Esophagus (tissue), 2 donors: ENCODE results near the gene MYADML2. TPM values are rescaled to one million over a fixed set of nuclear protein-coding genes. Genes with fewer than 3 reads are reported as not detected.

Experiments used
- H3K27ac ChIP-seq, 2 donors: one replicate each; pipeline ENCODE4 v1.5.1; 2013; ENCODE audit warnings: low read depth in 2 of 2, mild to moderate bottlenecking in 2 of 2, inconsistent platforms in 1 of 2, low read length in 1 of 2, moderate library complexity in 1 of 2
- H3K27me3 ChIP-seq, 2 donors: one replicate each; pipeline ENCODE4 v1.6.1; 2013; ENCODE audit warnings: low read length in 2 of 2, control low read depth in 1 of 2, mild to moderate bottlenecking in 1 of 2; ENCODE audit not compliant: insufficient read depth in 2 of 2, control insufficient read depth in 1 of 2
- H3K36me3 ChIP-seq, 2 donors: one replicate each; pipeline ENCODE4 v1.6.1; 2013; ENCODE audit warnings: low read length in 1 of 2; ENCODE audit not compliant: control insufficient read depth in 2 of 2, insufficient read depth in 2 of 2
- H3K4me1 ChIP-seq, 2 donors: one replicate each; pipeline ENCODE4 v1.6.1; 2013; ENCODE audit warnings: low read length in 1 of 2; ENCODE audit not compliant: control insufficient read depth in 2 of 2, insufficient read depth in 2 of 2
- H3K4me3 ChIP-seq, 2 donors: one replicate each; pipeline ENCODE4 v1.5.1; 2013; ENCODE audit warnings: low read length in 2 of 2, mild to moderate bottlenecking in 2 of 2, low read depth in 1 of 2, moderate library complexity in 1 of 2
- H3K9me3 ChIP-seq, 2 donors: one replicate each; pipeline ENCODE4 v1.6.1; 2013; ENCODE audit warnings: mild to moderate bottlenecking in 2 of 2, low read depth in 1 of 2, low read length in 1 of 2, moderate library complexity in 1 of 2; ENCODE audit not compliant: control insufficient read depth in 2 of 2, insufficient read depth in 1 of 2
- WGBS, 2 donors: extraction: QIAGEN DNeasy Blood & Tissue Kit; methylation state at CpG; one replicate each; pipeline ENCODE4 v1.1.7; 2013; 5-methylcytosine and 5-hydroxymethylcytosine counted together
- polyA plus RNA-seq, 2 donors: library from polyadenylated mRNA; stranded (reverse); fragments of 200-250 nt; gene quantifications; one replicate each; pipeline ENCODE4 v1.2.3, GENCODE V29; 2013
- donor health status: healthy with polysubstance abuse.
- donor health status: Bipolar disorder and iron deficiency.

Gene MYADML2
- polyA plus RNA-seq, 2 donors = not detected

DNA sequence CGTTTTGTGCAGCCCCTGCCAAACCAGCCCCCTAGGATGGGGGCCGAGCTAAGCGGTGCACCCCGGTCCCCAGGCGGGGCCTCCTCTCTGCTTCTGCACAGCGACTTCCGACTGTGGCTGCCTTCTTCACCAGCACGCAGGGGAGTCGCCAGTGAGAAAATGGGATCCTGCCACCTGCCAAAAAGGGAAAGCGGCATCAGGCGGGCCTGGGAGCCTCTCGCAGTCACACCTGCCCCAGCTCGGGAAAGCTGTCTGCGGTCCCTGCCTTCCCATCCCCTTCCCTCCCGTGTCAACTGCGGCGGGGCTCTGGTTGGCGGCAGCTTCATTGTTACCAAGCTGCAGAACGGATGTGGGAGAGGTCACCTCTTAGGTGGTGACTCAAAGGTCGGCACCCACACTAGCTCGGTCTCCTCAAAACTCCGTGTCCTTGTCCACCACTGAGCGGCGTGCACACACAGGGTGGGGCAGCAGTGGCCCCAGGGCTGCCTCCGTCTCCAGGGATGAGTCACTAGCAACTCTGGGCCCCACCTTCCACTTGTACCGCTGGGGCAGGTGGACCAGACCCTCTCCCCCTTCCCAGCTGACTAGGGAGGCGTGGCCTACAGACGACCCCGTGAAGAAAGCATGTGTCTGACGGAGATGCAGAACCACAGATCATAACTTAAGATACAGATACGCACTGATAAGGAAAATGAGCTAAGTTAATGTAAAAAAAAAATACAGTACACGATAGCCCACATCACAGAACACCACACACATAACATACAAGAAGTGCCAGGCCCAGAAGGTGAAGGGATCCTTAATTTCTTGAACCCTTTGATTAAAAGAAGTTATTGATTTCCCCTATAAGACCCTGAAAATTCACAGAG, 34.4 kb downstream of the MYADML2 start:
- Histone ChIP-seq H3K4me1 (peaks cover 9 to 24% of the 10 kb centered on the region in 2 donors), H3K27me3 (no peaks in the 10 kb centered on the region), H3K4me3 (no peak overlapping the region), H3K27ac (peak overlapping the region; percentile 60 to 84), H3K36me3 (peaks cover 0 to 56% of the 10 kb centered on the region in 2 donors), H3K9me3 (no peaks in the 10 kb centered on the region)
- WGBS, 2 donors = 78 to 83% methylated on average over 32 of the region's 32 CpGs

DNA sequence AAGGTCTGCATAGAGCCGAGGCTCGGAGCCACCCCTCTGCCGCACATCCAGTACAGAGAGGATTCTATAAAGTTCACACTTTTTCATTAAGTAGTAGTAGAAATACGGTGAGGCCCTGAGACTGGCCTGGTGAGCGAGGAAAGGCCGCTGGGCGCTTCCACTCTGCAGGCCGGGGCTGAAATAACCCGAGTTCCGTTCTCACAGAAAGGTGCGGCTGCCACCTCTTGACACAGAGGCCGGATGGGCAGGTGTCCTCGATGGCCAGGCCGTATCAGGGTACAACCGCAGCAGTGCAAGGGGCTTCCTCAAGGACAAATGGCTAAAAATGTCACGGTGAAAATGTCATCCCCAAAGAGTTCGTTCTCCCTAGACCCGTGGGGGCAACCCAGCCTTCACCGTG, 35.1 kb downstream of the MYADML2 start:
- Histone ChIP-seq H3K9me3 (no peaks in the 10 kb centered on the region), H3K4me1 (peaks cover 9 to 24% of the 10 kb centered on the region in 2 donors), H3K27ac (peak overlapping the region; percentile 60 to 84), H3K4me3 (no peak overlapping the region), H3K36me3 (peaks cover 3 to 62% of the 10 kb centered on the region in 2 donors), H3K27me3 (no peaks in the 10 kb centered on the region)
- WGBS, 2 donors = 78 to 82% methylated on average over 19 of the region's 19 CpGs

DNA sequence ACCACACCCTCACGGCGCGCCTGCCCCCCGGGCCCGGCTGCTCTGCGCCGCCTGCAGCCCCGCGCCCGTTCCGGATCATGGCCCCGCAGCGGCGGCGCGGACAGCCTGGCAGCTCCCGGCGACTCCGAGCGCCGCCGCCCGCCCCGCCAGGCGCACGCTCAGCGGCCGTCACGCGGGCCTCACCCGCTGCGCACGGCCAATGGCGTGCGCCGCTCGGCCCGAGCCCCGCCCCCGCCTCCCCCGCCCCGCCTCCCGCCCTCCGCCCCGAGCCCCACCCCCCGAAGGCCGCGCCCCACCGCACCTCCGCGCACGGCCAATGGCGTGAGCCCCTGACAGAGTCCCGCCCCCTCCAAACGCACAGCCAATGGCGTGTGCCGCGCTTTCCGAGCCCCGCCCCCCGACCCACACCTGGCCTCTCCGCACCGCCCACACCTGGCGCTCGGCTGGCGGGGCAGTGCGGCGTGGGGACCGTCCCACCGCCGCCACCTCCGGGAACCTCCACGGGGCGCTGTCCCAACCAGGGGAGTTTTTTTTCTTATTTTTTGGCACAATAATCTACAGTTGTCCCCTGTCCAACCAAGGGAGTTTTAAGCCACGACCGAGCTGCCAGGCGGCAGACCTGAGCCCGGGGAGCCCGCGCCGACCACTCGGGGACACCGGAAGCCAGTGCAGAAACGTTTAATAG, 35.6 kb downstream of the MYADML2 start, which contains the start of gene PCYT2:
Gene PCYT2, minus strand, starts transcription at position 123 of the 685 bp plus-strand sequence. Its CDS starts 44 bp downstream, at position 79.
- Histone ChIP-seq H3K36me3 (peaks cover 3 to 67% of the 10 kb centered on the region in 2 donors), H3K27me3 (no peaks in the 10 kb centered on the region), H3K4me1 (peaks cover 9 to 21% of the 10 kb centered on the region in 2 donors), H3K4me3 (peak within 1 kb of the TSS; percentile 70 to 72), H3K27ac (peak within 1 kb of the TSS; percentile 65 to 84), H3K9me3 (no peaks in the 10 kb centered on the region)
- WGBS, 2 donors = 4 to 8% methylated on average over 48 to 84 of the region's 84 CpGs

- Histone ChIP-seq H3K36me3 (peaks cover 3 to 69% of the 10 kb centered on the region in 2 donors), H3K4me3 (peak overlapping the region; percentile 70 to 72), H3K4me1 (peaks cover 8 to 21% of the 10 kb centered on the region in 2 donors), H3K27ac (peak overlapping the region; percentile 51 to 65), H3K9me3 (no peaks in the 10 kb centered on the region), H3K27me3 (no peaks in the 10 kb centered on the region)
- WGBS, 2 donors = 1% methylated on average over 47 to 55 of the region's 55 CpGs
Measured at GRCh38 chr17:81910840-81911276, 36.2 kb downstream of the MYADML2 start.

DNA sequence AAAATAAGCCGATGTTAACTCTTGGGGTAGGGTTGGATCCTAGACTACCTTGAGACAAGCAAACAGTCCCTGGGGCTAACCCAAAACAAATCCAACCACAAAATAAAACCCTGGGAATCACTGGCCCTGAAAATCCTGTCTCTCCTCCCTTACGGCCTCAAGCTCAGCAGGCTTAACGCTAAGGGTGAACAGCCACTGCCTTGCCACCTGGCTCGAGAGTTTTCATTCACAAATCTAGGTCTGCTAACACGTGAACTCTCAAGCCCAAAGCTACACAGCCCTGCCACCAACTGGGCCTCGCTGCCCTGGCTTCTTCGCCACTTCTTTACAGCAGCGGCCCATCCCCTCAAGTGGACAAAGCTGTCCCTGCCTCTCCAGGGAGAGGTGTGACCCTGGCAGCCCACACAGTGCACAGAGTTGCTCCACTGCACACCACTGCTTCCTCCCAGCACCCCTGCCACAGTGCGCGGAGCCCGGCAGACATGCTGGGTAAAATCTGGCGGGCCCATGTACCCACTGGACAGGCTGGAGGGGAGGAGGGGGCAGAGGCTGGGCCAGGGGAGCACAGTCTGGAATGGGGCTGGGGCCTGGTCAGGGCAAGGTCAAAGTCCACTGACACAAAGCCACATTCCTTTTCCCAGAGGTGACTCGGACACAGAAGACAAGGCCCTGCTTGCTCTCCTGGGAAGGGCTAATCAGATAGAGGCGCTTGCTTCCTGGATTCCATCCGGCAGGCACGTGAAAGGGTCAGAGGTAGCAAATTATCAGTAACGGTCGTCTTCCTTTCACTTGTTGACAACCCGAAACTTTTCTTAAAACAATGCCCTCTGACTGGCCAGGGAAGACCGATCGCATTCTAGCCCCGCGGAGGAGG, 36.8 kb downstream of the MYADML2 start:
- 34 to 39% methylated on average over 23 of the region's 23 CpGs for WGBS, 2 donors
- Histone ChIP-seq H3K9me3 (no peaks in the 10 kb centered on the region), H3K27ac (peak overlapping the region; percentile 51 to 65), H3K4me3 (peak overlapping the region; percentile 70 to 72), H3K27me3 (no peaks in the 10 kb centered on the region), H3K36me3 (peaks cover 3 to 67% of the 10 kb centered on the region in 2 donors), H3K4me1 (peaks cover 5 to 16% of the 10 kb centered on the region in 2 donors)

DNA sequence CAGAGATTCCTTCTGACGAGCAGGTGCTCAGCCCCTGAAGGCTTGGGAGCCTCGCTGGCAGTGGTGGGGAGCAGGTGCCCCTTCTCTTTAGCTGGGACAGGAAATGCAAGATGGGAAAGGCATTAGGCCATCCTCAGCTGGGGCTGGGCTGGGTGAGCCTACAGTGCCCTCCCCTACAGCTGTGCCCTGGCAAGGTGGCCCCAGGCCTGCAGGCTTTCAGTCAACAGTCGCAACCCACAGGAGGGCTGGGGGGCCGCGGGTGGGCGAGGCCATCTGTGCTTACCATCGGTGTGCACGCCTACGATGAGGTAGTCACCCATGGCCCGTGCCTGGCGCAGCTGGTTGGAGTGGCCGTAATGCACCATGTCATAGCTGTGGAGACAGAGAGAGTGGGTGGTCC, 37.8 kb downstream of the MYADML2 start:
- H3K9me3 ChIP-seq = no peaks in the 10 kb centered on the region
- 90 to 95% methylated on average over 12 of the region's 12 CpGs for WGBS, 2 donors
- H3K36me3 ChIP-seq = peaks cover 3 to 66% of the 10 kb centered on the region in 2 donors
- H3K4me3 ChIP-seq = no peak overlapping the region
- no peaks in the 10 kb centered on the region for H3K27me3 ChIP-seq
- H3K27ac ChIP-seq = no peak overlapping the region
- peaks cover 5 to 14% of the 10 kb centered on the region in 2 donors for H3K4me1 ChIP-seq

DNA sequence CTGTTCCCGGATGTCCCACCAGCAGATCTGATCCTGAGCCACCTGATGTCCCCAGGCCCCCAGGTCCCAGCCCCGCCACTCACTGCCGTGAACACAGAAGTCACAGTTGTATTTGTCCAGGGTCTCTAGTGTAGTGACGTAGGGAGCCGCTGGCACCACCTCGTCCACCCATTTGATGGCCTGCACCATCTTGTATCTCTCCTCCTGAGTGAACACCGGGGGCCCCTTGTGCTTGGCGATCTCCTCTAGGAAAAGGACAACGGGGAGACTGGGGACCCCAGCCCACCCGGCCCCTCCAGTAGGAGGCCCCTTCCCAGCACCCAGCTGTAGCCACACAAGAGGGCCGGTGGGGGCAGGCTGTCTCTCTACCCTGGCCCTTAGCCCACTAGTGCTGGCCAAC, 38.2 kb downstream of the MYADML2 start:
- Histone ChIP-seq H3K4me3 (no peak overlapping the region), H3K36me3 (peaks cover 3 to 65% of the 10 kb centered on the region in 2 donors), H3K27me3 (no peaks in the 10 kb centered on the region), H3K9me3 (no peaks in the 10 kb centered on the region), H3K4me1 (peaks cover 5 to 14% of the 10 kb centered on the region in 2 donors), H3K27ac (no peak overlapping the region)
- WGBS, 2 donors = 94% methylated on average over 11 of the region's 11 CpGs

DNA sequence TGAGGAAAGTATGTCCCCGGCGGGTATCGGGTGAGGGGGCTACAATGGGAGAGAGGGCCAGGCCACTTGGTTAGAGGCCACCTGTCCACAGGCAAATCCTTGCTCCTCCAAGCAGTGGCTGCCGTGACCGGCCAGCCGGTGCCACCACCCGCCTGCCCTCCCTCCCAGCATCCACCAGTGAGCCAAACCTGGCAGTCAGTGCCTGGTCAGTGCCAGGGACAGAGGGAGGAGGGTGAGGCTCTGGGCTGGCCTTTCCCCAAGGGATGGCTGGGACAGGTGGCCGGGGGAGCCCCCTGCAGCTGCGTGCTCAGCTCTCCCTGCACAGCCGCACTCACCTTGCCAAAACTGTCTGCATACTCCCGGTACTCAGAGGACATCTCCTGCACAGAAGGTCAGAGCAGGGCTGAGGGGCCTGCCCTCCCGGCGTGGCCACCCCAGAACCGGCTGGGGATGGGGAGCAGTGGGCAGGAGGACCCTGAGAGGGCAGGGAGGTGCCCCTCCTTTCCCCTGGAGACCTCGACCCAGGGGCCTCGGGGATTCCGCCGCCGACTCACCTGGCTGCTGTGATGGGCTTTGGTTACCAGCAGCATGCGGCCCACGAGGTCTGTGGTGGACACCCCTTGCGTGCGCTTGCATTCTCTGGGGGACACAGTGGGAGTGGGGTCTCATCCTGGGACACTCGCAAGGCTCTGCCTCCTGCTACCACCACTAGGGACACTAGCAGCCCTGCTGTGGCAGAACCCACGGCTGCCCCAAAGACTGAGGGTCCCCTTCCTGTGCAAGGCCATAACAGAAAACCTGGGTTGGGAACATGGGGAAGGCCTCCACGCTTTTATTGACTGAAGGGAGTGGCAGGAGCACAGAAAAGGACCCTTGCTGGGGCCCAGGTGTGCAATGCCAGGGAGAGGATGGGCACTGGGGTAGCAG, 39.6 kb downstream of the MYADML2 start:
- Histone ChIP-seq H3K4me3 (no peak overlapping the region), H3K27ac (no peak overlapping the region), H3K27me3 (no peaks in the 10 kb centered on the region), H3K4me1 (peaks cover 7 to 16% of the 10 kb centered on the region in 2 donors), H3K36me3 (peaks cover 3 to 55% of the 10 kb centered on the region in 2 donors), H3K9me3 (no peaks in the 10 kb centered on the region)
- 93 to 95% methylated on average over 26 of the region's 26 CpGs for WGBS, 2 donors
